CD14-positive monocyte (primary cell): ENCODE results near the gene GINS2. TPM values are rescaled to one million over a fixed set of nuclear protein-coding genes. Genes with fewer than 3 reads are reported as not detected.

Experiments used
- DNase-seq, 3 donors: peaks; one replicate each; pipeline ENCODE4 v3.0.0-alpha.2; 2011 to 2022
- H2AFZ ChIP-seq: 2 replicates; pipeline ENCODE4 v1.6.0; 2012; ENCODE audit warnings: mild to moderate bottlenecking, low read depth, low read length, inconsistent platforms; ENCODE audit not compliant: insufficient read depth, poor library complexity, severe bottlenecking
- H3K27ac ChIP-seq, 2 donors: 1 replicate in 1 of 2; 2 replicates in 1 of 2; pipeline ENCODE4 v1.5.1; 2012 to 2013; ENCODE audit warnings: low read length in 2 of 2, control low read depth in 1 of 2, inconsistent platforms in 1 of 2, low read depth in 1 of 2, mild to moderate bottlenecking in 1 of 2
- H3K27me3 ChIP-seq, 2 donors: one replicate each; pipeline versions ENCODE4 v1.6.0 to v1.6.1; 2011 to 2013; ENCODE audit warnings: low read length in 2 of 2; ENCODE audit not compliant: control insufficient read depth in 2 of 2, insufficient read depth in 2 of 2
- H3K36me3 ChIP-seq, 2 donors: replicated peaks in 1 of 2; 1 replicate in 1 of 2; 2 replicates in 1 of 2; pipeline versions ENCODE4 v1.5.1 to v1.6.1; 2012 to 2013; ENCODE audit warnings: low read length in 2 of 2, control low read depth in 1 of 2, inconsistent platforms in 1 of 2, mild to moderate bottlenecking in 1 of 2; ENCODE audit not compliant: insufficient read depth in 2 of 2, control insufficient read depth in 1 of 2
- H3K4me1 ChIP-seq, 2 donors: 1 replicate in 1 of 2; 2 replicates in 1 of 2; pipeline versions ENCODE4 v1.5.1 to v1.6.1; 2012 to 2013; ENCODE audit warnings: low read length in 2 of 2, control low read depth in 1 of 2, inconsistent platforms in 1 of 2, mild to moderate bottlenecking in 1 of 2, moderate library complexity in 1 of 2; ENCODE audit not compliant: insufficient read depth in 2 of 2, control insufficient read depth in 1 of 2
- H3K4me2 ChIP-seq: replicated peaks from 2 replicates; pipeline ENCODE3; 2012; ENCODE audit warnings: low read length, moderate library complexity, mild to moderate bottlenecking; ENCODE audit not compliant: poor library complexity, severe bottlenecking; ENCODE audit errors: extremely low read depth
- H3K4me3 ChIP-seq, 3 experiments: fragments of 200-600 bp in 1 of 3; sonication (generic) in 1 of 3; replicated peaks in 1 of 3; 1 replicate in 2 of 3; 2 replicates in 1 of 3; pipeline ENCODE4 v1.5.1; 2011 to 2013; ENCODE audit warnings: low read length in 3 of 3, mild to moderate bottlenecking in 3 of 3, control low read depth in 2 of 3, low read depth in 2 of 3, inconsistent platforms in 1 of 3, moderate library complexity in 1 of 3
- H3K79me2 ChIP-seq: 2 replicates; pipeline ENCODE4 v1.6.0; 2012; ENCODE audit warnings: mild to moderate bottlenecking, control low read depth, inconsistent platforms, low read length, moderate library complexity; ENCODE audit not compliant: insufficient read depth
- H3K9ac ChIP-seq: 2 replicates; pipeline ENCODE4 v1.6.0; 2017; ENCODE audit warnings: low read length, mild to moderate bottlenecking; ENCODE audit not compliant: insufficient read depth, poor library complexity, severe bottlenecking
- H3K9me3 ChIP-seq, 2 donors: replicated peaks in 1 of 2; 1 replicate in 1 of 2; 2 replicates in 1 of 2; pipeline versions ENCODE4 v1.5.1 to v1.6.1; 2012 to 2013; ENCODE audit warnings: low read length in 2 of 2, control low read depth in 1 of 2; ENCODE audit not compliant: control insufficient read depth in 1 of 2, insufficient read depth in 1 of 2
- H4K20me1 ChIP-seq: 2 replicates; pipeline ENCODE4 v1.6.0; 2012; ENCODE audit warnings: mild to moderate bottlenecking, low read length, control low read depth, moderate library complexity; ENCODE audit not compliant: insufficient read depth
- H3K27ac Mint-ChIP-seq, 7 donors: one replicate each; pipeline ENCODE4 v1.8.0; 2020; ENCODE audit warnings: mild to moderate bottlenecking in 7 of 7, mixed read lengths in 7 of 7, moderate library complexity in 6 of 7, inconsistent platforms in 2 of 7
- H3K27me3 Mint-ChIP-seq, 3 donors: one replicate each; pipeline ENCODE4 v1.8.0; 2021 to 2022; ENCODE audit warnings: low read depth in 3 of 3, mild to moderate bottlenecking in 3 of 3, mixed read lengths in 3 of 3, moderate library complexity in 3 of 3, inconsistent platforms in 1 of 3
- H3K36me3 Mint-ChIP-seq, 2 donors: one replicate each; pipeline ENCODE4 v1.8.0; 2020; ENCODE audit warnings: mixed read lengths in 2 of 2, inconsistent platforms in 1 of 2, mild to moderate bottlenecking in 1 of 2
- H3K4me1 Mint-ChIP-seq: one replicate; pipeline ENCODE4 v1.8.0; 2020; ENCODE audit warnings: mild to moderate bottlenecking, mixed read lengths
- H3K4me3 Mint-ChIP-seq, 2 donors: one replicate each; pipeline ENCODE4 v1.8.0; 2020; ENCODE audit warnings: mild to moderate bottlenecking in 2 of 2, mixed read lengths in 2 of 2, moderate library complexity in 1 of 2
- H3K9me3 Mint-ChIP-seq, 7 donors: one replicate each; pipeline ENCODE4 v1.8.0; 2020 to 2022; ENCODE audit warnings: mixed read lengths in 7 of 7, mild to moderate bottlenecking in 6 of 7, moderate library complexity in 6 of 7, inconsistent platforms in 2 of 7
- WGBS: methylation state at CpG from one replicate; pipeline ENCODE4 v1.1.5; 2013; ENCODE audit warnings: missing lambda C conversion rate; ENCODE audit not compliant: insufficient coverage; 5-methylcytosine and 5-hydroxymethylcytosine counted together
- intact Hi-C, 2 donors: fragments of 100-400 bp; cut with micrococcal nuclease; formaldehyde crosslinking; loops; one replicate each; pipeline versions ENCODE4 v1.15.0 to v1.15.1; 2023
- polyA plus RNA-seq, 3 donors: library from polyadenylated mRNA; depleted of rRNA in 1 of 3; unstranded in 2 of 3; stranded (reverse) in 1 of 3; fragments of 300-500 nt in 2 of 3; fragments of >200 nt in 1 of 3; fragmentation: Illumina TruSeq in 2 of 3; gene quantifications; 1 replicate in 2 of 3; 2 replicates in 1 of 3; pipeline ENCODE4 v1.2.3, GENCODE V29; 2012 to 2021
- TF ChIP-seq, protein P1 (sequence below): fragments of 200-600 bp; IDR thresholded peaks from one replicate; pipeline ENCODE4 v1.8.0; 2022; ENCODE audit warnings: antibody characterized with exemption, mild to moderate bottlenecking

GINS2 gene
- polyA plus RNA-seq, 3 donors, result 0.13 to 0.28 TPM; not detected in 1

DNA sequence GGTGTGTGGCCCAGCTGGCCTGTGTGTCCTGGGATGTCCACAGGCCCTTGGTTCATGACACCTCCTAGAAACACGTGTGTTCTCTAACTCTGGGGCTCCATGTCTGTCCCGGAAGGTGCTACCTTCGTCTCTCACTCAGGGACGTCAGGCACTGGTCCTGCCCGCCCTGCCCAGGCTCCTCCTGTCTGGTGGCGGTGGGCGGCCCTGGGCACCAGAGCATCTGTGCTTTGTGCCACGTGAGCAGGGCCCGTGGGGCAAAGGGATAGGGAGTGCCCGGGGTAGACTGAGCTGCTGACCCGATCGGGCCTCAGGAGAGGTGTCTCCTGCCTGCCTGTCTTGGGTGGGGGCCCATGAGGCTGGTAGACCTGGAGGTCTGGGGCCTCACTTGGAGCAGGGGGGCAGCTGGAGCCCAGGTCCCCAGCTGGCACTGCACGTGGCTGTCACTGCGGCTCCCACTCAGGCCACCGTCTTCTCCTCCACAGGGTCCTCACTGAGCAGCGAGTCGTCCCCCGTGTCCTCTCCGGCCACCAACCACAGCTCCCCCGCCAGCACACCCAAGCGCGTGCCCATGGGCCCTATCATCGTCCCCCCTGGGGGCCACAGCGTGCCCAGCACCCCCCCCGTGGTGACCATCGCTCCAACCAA, 40.6 kb downstream of the GINS2 start:
- no peak overlapping the region for H3K4me3 ChIP-seq
- no peak overlapping the region for H2AFZ ChIP-seq
- no peaks in the 10 kb centered on the region for H3K27me3 ChIP-seq
- no peaks in the 10 kb centered on the region for H3K9me3 ChIP-seq
- intact Hi-C loops, result no loop called here
- DNase-seq, result no peak
- peaks cover 0 to 1% (median 0%) of the 10 kb centered on the region in 7 donors for H3K9me3 Mint-ChIP-seq
- TF ChIP-seq, protein P1, sequence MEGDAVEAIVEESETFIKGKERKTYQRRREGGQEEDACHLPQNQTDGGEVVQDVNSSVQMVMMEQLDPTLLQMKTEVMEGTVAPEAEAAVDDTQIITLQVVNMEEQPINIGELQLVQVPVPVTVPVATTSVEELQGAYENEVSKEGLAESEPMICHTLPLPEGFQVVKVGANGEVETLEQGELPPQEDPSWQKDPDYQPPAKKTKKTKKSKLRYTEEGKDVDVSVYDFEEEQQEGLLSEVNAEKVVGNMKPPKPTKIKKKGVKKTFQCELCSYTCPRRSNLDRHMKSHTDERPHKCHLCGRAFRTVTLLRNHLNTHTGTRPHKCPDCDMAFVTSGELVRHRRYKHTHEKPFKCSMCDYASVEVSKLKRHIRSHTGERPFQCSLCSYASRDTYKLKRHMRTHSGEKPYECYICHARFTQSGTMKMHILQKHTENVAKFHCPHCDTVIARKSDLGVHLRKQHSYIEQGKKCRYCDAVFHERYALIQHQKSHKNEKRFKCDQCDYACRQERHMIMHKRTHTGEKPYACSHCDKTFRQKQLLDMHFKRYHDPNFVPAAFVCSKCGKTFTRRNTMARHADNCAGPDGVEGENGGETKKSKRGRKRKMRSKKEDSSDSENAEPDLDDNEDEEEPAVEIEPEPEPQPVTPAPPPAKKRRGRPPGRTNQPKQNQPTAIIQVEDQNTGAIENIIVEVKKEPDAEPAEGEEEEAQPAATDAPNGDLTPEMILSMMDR, result no peak
- no peaks in the 10 kb centered on the region for H3K27me3 Mint-ChIP-seq
- WGBS, result 91% methylated on average over 16 of the region's 26 CpGs
- H3K4me1 ChIP-seq, result peaks cover 10 to 11% of the 10 kb centered on the region in 2 donors
- H3K79me2 ChIP-seq, result peaks cover 35% of the 10 kb centered on the region
- peaks cover 14% of the 10 kb centered on the region for H3K4me1 Mint-ChIP-seq
- H3K4me2 ChIP-seq, result no peak overlapping the region
- peaks cover 29 to 45% of the 10 kb centered on the region in 2 donors for H3K36me3 ChIP-seq
- no peak overlapping the region for H3K9ac ChIP-seq
- H3K27ac Mint-ChIP-seq, result peak overlapping the region in 1 of 7 donors; percentile 46
- no peak overlapping the region for H3K4me3 Mint-ChIP-seq
- no peak overlapping the region for H3K27ac ChIP-seq
- peaks cover 13 to 56% of the 10 kb centered on the region in 2 donors for H3K36me3 Mint-ChIP-seq
- peaks cover 89% of the 10 kb centered on the region for H4K20me1 ChIP-seq

DNA sequence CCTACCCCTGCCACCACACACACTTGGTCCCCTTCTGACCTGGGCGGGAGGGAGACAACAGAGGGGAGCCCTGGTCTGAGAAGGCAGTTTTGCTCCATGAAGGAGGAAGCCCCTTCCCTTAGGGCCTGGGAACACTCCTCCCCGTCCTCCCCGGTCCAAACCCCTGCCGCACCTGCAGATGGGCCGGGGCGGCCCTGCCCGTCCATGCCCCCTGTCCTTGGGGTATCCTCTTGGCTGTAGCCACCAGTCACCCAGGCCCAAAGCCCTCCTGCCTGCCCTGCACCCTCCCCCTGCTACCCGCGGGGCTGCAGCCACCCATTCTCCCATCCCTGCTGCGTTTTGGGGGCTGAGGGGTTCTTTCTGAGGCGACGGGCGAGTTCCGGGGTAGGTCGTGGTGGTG, 41.8 kb downstream of the GINS2 start:
- H3K9me3 ChIP-seq, result no peaks in the 10 kb centered on the region
- H3K27ac ChIP-seq, result no peak overlapping the region
- H3K9me3 Mint-ChIP-seq, result peaks cover 0 to 1% (median 0%) of the 10 kb centered on the region in 7 donors
- peaks cover 23% of the 10 kb centered on the region in 2 donors for H3K4me1 ChIP-seq
- H2AFZ ChIP-seq, result no peak overlapping the region
- H3K36me3 ChIP-seq, result peaks cover 29 to 45% of the 10 kb centered on the region in 2 donors
- H3K79me2 ChIP-seq, result peaks cover 47% of the 10 kb centered on the region
- H4K20me1 ChIP-seq, result peaks cover 92% of the 10 kb centered on the region
- DNase-seq, result no peak
- WGBS, result 97% methylated on average over 6 of the region's 15 CpGs
- TF ChIP-seq, protein P1, result no peak
- peaks cover 24% of the 10 kb centered on the region for H3K4me1 Mint-ChIP-seq
- intact Hi-C loops, result no loop called here
- no peaks in the 10 kb centered on the region for H3K27me3 Mint-ChIP-seq
- H3K4me2 ChIP-seq, result no peak overlapping the region
- H3K36me3 Mint-ChIP-seq, result peaks cover 13 to 50% of the 10 kb centered on the region in 2 donors
- no peak overlapping the region for H3K27ac Mint-ChIP-seq
- no peak overlapping the region for H3K4me3 Mint-ChIP-seq
- H3K9ac ChIP-seq, result no peak overlapping the region
- no peak overlapping the region for H3K4me3 ChIP-seq
- H3K27me3 ChIP-seq, result no peaks in the 10 kb centered on the region
